ENCODE results near the gene CDS1. TPM values are rescaled to one million over a fixed set of nuclear protein-coding genes. Genes with fewer than 3 reads are reported as not detected.

The CDS1 gene
- total RNA-seq, 4 donors from 2014 or later = 0.16 to 1.4 (median 0.64) TPM

DNA sequence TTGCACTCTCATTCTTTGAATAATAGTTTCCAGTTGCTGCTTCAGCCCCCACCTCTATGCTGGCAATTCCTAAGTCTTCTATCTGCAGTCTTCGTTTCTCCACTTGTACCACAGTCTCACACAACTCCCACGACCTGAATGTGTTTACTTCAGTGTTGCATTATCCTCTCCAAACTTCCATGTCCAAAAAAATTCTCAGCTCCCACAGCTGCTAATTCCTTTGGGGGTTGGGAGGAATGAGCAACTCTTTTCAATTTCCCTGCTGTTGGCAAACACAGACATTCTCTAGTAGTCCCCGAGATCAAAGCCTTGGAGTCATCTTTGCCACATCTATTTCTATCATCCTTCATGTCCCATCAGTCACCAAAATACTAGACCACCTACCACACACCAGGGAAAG, 14.4 kb upstream of the CDS1 start:
- TF ChIP-seq, protein P1, sequence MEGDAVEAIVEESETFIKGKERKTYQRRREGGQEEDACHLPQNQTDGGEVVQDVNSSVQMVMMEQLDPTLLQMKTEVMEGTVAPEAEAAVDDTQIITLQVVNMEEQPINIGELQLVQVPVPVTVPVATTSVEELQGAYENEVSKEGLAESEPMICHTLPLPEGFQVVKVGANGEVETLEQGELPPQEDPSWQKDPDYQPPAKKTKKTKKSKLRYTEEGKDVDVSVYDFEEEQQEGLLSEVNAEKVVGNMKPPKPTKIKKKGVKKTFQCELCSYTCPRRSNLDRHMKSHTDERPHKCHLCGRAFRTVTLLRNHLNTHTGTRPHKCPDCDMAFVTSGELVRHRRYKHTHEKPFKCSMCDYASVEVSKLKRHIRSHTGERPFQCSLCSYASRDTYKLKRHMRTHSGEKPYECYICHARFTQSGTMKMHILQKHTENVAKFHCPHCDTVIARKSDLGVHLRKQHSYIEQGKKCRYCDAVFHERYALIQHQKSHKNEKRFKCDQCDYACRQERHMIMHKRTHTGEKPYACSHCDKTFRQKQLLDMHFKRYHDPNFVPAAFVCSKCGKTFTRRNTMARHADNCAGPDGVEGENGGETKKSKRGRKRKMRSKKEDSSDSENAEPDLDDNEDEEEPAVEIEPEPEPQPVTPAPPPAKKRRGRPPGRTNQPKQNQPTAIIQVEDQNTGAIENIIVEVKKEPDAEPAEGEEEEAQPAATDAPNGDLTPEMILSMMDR (IDR thresholded peaks at IDR 0.05; ENCODE audit: low read depth) = no peak

DNA sequence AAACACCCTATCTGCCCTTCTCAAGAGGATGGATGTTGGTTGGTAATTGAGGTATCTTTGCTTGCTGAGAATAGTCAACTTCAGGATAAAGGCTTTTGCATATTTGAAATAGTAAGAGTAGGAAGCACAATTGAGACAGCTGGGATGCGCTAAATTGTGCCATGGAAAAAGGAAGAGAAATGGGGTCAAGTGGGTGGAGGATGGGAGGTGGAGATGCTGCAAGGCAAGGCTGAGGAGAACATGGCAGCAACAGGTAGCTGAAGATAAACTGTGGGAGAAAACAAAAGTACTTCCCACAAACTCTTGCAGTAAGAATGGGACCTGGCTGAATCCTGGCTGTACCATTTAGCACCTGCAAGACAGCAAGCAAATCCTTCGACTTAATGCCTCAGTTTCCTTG, 13.9 kb upstream of the CDS1 start:
- TF ChIP-seq, protein P1 (IDR thresholded peaks at IDR 0.05; ENCODE audit: low read depth) = no peak

DNA sequence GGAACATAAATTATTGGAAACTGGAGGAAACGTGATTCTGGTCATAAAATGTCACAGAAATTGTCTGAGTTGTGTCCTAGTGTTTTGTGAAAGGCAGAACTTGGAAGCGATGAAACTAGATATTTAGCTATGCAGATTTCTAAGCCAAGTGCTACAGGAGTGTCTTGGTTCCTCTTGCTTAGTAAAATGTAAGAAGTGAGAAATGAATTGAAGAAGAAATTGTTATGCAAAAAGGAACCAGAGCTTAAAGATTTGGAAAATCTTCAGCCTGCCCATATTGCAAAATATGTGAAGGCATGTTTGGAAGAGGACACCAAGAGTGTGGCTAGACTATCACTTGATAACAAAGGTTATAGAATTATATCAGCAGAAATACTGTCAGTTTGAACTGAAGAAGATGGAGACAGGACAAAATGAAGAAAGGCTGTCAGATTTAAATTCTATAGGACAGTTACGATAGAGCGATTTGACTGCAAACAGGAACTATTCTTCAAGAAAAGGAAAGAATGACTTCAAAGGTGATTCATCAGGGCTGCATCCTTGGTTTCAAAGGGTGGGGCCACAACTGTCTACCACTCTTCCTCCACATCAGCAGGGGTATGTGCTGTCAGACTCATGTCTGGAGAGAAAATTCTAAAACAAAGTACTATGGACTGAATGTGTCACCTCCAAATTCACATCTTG, 9.4 kb upstream of the CDS1 start:
- TF ChIP-seq, protein P1 (IDR thresholded peaks at IDR 0.05; ENCODE audit: low read depth) = no peak

DNA sequence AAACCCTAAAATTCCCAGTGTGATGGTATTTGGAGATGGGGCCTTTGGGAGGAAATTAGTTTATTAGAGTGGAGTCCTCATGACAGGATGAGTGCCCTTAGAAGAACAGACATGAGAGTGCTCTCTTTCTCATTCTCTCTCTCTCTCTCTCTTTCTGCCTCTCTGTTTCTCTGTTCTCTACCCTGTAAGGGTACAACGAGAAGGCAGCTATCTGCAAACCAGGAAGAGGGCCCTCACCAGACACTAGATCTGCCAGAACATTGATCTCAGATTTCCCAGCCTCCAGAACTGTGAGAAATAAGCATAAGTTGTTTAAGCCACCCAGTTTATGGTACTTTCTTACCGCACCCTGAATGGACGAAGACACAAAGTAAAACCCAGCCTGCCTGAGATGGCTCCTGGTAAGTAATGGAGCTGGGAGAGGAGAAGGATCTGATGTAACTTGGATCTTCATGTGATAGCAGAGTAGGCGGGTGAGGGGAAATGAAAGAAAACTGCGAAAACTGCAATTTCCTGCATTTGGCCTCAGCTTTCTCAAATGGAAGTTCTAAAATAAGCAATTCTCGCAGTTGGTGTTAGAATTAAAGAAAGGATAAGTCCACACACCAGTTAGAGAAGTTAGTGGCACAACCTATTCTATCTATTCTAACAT, 8.7 kb upstream of the CDS1 start:
- TF ChIP-seq, protein P1 (IDR thresholded peaks at IDR 0.05; ENCODE audit: low read depth) = no peak

DNA sequence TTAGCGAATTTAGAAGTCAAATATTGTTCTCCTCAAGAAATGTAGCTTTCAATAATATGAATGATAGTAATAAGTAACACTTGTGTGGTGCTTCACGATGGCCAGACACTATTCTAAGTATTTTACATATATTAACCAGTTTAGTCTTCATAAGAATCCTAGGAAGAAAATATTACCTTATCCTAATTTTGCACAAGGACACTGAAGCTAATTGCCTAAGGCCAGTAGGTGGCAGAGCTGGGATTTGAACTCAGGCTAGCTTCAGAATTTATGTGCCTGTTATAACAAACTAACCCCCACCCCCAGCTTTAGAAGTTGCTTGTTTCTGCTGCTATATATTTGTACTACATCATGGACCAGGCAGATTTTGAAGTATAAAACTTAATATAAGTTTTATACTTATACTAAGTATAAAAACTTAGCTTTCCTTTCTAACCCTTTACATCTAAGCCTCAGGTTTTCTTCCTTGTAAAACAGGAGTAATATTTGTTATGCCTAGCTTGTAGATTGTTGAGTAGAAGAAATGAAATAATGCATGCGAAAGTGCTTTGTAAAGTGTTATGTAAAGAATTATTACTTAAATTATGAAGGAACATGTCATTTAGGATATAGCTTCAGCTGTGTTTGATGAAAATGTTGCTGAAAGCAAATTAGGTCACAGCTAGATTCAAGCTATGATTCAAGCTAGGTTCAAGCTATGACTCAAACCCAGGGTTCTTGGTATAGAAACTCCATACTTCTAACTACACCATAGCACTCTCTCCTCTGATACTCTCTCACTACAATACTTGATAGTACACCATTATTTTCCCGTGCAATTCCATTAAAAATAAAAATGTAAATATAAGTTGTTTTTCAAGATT, 4.2 kb upstream of the CDS1 start:
- TF ChIP-seq, protein P1 (IDR thresholded peaks at IDR 0.05; ENCODE audit: low read depth) = no peak

DNA sequence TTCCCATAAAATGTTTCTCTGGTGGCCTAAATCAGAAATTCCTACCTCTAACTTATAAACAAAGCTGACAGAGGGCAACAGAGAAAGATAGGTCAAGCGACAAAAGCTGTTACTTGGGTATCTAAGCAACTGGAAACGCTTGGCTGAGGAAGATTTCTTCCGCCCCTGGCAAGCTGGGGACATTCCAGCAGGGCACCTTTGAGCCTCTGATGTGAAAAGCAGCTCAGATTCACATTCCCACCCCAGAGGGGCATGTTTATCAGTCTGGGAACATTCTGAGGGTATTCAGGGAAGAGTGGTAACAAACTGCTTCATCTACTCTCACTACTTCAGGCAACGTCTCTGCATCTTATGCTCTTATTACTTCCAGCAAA, 3.5 kb upstream of the CDS1 start:
- TF ChIP-seq, protein P1 (IDR thresholded peaks at IDR 0.05; ENCODE audit: low read depth) = no peak

Data from subcutaneous adipose tissue (tissue), 4 donors.